GM21619 (cell line): ENCODE measurements around the gene SPAG8.

Source experiments
- ATAC-seq: cut with Tn5 transposase; IDR thresholded peaks from one replicate; pipeline ENCODE4 v1.9.1; 2021; ENCODE audit not compliant: unreplicated experiment

Gene SPAG8

DNA sequence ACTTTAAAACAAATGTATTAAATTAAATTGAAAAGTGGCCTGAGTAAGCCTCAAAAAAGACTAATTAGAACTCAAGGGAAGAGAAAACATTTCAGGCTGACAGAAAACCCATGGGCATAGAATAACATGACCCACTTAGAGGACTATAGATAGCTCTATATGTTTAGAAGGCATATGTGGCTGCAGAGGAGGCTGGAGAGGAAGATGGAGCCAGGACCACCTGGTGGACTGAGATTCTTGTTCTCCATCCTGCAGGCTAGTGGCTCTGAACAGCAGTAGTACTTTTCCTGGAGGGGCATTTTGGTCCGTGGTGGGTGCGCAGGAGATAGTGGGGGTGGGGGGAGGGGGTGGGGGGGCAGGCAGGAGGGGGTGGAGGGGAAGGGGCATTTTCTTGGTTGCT, 31.0 kb downstream of the SPAG8 start:
- no peak for ATAC-seq

DNA sequence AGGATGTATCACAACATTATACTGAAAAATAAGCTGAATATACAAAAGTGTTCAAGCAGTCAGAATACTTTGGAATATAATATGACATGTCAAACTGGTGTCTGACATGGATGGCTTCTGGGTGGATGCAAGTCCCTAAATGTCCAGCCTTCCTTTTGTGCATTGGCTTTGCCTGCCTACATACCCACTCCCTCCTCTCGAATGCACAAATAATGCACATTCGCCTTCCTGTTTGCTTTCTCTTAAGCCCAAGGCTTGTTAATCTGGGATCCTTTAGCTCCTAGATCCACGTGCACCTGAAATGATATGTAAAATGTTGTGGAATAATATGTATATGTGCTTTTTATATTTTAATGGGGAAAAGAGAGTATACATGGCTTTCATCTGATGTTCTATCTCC, 33.6 kb downstream of the SPAG8 start:
- ATAC-seq: no peak

- ATAC-seq: no peak
Measured at GRCh38 chr9:35776018-35776417, 36.0 kb downstream of the SPAG8 start.

- no peak for ATAC-seq
Measured at GRCh38 chr9:35774907-35775635, 37.0 kb downstream of the SPAG8 start.

- no peak for ATAC-seq
Measured at GRCh38 chr9:35771943-35772342, 40.1 kb downstream of the SPAG8 start.

DNA sequence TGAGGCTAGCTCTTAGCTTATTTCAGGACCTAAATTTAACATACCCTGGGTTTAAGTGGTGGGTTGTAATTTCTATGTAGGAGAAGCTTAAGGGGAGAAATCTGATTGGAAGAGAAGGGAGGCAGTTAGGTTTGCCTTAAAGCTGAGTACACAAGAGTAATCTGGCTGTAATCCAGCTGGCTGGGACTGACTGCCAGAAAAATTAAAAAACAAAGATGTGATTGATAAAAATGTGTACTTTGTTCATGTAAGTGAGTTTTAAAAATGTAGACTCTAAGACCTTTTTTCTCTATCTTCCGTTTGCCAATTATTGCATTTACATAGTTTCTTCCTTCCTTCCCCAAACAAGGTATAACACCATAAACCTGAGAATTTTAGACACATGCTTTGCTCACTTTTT, 40.5 kb downstream of the SPAG8 start:
- ATAC-seq: no peak

DNA sequence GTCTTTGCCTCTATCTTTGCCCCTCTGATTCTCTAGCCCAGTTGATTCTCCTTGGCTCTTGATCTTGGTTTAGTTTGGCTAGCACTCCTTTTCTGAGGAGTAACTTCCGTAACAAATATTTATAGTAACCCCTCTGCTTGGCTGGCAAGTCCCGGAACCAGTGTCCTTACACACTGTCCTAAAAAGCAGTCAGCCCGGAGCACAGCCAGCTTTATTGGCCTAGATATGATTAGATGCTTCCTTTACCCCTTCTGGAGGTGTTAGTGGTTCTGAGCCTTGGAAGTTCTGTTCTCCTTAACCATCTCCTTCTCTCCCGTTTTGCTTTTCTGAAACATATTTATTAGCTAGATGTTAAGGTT, 41.0 kb downstream of the SPAG8 start:
- no peak for ATAC-seq

- no peak for ATAC-seq
Measured at GRCh38 chr9:35769763-35770162, 42.3 kb downstream of the SPAG8 start.

- no peak for ATAC-seq
Measured at GRCh38 chr9:35767458-35767857, 44.6 kb downstream of the SPAG8 start.

DNA sequence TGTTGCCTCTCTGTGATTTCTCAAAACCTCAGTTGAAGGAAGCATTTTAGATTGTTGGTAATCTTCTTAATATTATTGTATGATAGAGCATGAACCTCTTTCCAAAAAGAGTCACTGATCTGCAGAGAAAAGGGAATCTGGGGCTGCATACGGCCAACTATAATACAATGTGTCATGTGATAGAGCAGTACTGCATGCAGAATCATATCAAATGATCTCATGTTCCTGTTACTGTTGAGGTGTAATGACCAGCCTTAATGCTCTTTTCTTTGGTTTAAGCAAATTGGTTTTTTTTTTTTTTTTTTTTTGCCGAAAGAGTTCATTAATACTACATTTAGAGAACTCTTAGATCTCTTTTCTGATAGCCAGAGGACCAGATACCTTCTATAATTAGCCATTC, 45.1 kb downstream of the SPAG8 start:
- ATAC-seq: no peak

DNA sequence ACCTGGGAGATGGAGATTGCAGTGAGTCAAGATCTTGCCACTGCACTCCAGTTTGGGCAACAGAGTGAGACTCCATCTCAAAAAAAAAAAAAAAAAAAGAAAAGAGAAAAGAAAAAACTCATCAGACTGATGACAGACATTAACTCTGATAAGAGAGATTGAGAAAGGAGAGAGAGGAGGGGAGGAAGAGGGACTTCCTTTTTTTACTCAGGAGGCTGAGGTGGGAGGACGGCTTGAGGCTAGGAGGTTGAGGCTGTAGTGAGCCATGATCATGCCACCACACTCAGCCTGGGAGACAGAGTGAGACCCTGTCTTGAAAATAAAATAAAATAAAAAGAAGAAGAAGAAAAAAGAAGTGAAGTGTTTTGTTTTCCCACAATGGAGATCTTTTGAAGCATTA, 48.3 kb downstream of the SPAG8 start:
- ATAC-seq: no peak

- ATAC-seq: no peak
Measured at GRCh38 chr9:35763181-35763580, 48.9 kb downstream of the SPAG8 start.

DNA sequence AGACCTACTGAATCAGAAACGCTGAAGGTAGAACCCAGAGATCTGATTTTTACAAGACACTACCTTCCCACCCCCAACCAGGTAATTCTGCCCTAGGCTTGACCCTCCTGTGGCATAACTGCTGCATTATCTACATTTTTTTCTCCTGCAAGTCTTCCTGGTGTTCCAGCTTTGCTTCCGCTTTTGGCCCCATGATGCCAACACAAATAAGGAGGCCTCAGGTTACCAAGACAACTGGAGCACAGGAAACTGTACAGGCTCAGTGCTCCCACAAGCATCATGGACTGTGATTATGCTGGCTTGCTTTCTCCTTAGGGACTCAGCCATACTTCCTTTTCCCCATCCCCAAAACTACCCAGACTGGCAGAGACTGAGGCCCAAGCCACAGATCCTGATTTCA, 51.4 kb downstream of the SPAG8 start:
- no peak for ATAC-seq

DNA sequence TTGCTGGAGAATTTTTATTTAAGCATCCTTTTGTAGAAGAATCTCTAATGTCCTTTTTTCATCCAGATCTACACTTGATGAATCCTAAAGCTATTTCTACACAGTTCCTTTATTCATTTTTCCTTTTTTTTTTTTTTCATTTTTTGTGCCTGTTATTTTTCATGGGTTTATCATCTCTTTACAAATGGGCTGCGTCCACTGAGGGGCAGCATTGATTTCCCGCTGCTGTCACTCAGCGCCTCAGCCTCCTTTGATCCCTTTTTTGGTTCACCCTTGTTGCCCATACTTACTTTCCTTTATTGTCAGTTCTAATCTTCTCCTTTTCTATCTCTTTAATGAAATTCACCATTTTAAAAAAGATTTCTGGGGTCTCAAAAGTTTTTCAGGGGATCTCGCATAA, 52.3 kb downstream of the SPAG8 start:
- ATAC-seq: no peak
